Measurements from ENCODE around the gene DEPP1.

Gene DEPP1

DNA sequence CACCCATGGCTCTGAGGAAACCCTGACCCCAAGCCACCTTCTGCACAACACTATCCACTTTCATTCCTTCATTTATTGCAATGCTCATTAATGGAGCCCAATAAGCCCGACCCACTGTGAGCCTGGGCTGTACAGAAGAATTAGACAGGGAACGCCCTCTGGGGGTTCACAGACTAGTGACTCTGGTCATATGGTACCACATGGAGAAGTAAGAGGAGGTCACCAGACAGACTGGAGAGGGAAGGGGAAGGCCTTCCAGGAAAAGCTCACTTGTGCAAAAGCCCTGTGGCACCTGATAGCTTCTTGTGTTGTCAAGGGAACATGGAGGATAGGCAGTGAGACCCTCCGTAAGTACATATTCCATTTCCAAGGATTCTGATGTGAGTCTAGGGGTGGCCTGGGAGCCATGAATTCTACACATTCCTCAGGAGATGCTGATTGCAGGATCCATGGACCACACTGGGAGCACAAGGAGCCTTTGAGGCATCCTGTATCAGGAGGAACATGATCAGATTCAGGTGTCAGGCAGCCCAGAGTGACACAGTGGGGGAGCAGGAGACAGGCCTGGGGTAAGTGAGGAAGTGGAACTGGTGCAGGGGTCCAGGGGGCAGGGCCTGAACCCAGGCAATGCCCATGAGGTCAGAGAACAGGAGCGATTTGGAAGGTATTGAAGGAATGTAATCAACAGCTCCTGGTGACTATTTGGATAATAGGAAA, 47.5 kb downstream of the DEPP1 start:
- no peak for DNase-seq

DNA sequence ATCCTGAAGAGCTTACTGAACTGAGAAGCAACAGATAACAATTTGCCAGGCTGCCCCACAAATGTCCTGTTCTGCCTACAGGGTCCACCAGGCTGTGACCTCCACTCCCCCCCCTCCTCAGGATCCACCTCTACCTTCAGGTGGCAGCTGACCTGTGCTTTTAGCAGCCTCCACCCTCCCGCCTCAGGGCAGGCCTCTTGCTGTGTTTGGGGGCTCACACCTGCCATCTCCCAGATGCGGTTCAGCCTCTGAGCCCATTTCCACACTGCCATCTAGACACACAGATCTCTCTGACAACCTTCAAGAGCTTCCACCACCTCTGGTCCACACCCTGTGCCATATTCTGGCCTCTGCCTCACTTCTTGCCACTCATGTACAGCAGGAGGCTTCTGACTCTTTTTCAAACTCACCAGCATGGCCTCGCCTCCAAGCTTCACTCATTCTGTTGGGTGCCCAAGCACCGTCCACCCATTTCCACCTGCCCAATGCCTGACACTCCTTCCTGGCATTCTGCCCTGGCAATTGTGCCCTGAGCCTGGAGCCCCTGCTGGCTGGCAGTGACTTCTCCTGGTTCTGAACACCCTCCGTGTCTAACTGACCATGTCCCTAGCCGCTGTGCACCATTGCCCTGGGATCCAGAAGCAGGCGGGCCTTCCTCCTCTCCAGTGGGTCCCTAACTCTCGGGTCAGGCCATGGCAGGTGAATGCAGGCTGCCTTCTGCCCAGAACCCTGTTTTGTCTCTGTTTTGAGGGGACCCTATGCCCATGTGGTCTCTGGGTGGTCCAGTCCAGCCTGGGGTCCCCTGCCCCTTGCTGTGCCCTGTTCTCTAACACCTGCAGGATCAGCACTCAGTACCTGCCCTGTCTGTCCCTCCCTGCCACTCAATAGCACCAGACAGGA, 49.0 kb downstream of the DEPP1 start:
- no peak for DNase-seq

DNA sequence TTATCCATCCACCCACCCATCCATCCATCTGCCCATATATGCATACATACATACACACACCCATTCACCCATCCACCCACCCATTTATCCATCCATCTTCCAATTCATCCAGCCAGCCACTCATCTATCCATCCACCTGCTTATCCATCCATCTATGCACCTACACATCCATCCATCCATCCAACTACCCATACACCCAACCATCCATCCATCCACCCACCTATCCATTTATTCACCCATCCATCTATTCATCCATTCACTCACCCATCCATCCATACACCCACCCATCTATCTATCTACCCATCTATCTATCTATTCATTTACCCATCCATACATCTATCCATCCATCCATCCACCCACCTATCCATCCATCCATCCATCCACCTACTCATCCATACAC, 50.1 kb downstream of the DEPP1 start:
- DNase-seq, result no peak

DNA sequence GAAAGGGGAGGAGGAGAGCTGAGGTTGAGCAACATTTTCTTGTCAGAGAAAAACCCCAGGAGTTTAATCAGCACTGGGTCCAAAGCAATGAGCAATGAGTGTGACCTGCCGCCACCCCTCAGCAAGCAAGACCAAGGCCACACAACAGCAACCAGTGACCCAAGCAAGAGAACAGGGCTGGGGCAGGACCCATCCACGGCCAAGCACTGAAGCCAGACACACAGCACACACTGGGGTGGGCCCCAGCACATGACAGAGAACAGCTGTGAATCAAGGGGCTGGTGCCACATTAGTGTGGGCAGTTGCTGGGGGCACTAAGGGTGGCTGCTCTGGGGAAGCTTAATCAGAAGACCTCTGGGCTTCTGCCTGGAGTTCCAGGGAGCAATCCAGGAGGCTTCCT, 51.3 kb downstream of the DEPP1 start:
- DNase-seq, result no peak

DNA sequence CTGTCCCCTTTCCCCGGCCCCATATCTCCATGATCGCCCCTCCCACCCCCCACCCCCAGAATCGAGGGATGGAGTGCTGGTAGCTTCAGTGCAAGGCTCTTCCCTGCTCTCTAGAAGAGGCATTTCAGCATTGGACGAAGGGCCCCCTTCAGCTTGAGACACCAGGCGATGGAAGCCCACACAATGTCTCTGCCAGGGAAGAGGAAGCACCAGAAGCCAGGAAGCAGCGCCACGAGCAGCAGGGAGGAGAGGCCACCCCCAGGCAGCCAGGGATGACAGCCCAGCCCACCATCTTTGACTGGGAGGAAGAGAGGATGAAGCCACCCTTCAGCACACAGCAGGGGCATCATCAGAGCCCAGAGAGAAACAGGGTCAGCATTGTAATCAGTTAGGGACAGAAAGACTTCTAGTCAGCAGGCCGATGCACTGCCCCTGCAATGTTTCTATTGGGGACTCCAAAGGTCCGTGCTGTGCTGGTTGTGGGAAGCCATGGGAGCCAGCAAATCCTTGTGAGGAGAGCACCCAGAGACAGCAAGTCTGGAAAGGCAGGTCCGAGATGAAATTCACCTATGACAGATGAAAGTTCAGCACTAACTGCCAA, 51.8 kb downstream of the DEPP1 start:
- no peak for DNase-seq
